K562 (cell line): ENCODE data around the gene HKDC1. TPM values are rescaled to one million over a fixed set of nuclear protein-coding genes. Genes with fewer than 3 reads are reported as not detected.

ENCODE experiments used
- BRD4 ChIP-seq: fragments of 200-600 bp; sonication (generic); IDR thresholded peaks from 2 replicates; pipeline ENCODE4 v1.6.1; 2017; ENCODE audit warnings: inconsistent platforms
- CXXC5 ChIP-seq: fragments of 250-450 bp; sonication (Bioruptor Pico); IDR thresholded peaks from 2 replicates; pipeline ENCODE4 v1.8.0; 2022; ENCODE audit warnings: inconsistent platforms, mild to moderate bottlenecking, moderate library complexity
- FIP1L1 ChIP-seq: fragments of 200-400 bp; formaldehyde crosslinking; IDR thresholded peaks from 2 replicates; pipeline ENCODE4 v1.6.1; 2018; ENCODE audit warnings: mild to moderate bottlenecking, low read depth, low read length; ENCODE audit not compliant: poor library complexity, severe bottlenecking
- ILF3 ChIP-seq: fragments of 450-650 bp; IDR thresholded peaks from 2 replicates; pipeline ENCODE4 v1.6.1; 2018; ENCODE audit warnings: antibody characterized with exemption, mild to moderate bottlenecking, moderate library complexity, borderline replicate concordance
- KAT7 ChIP-seq: sonication (generic); formaldehyde crosslinking; IDR thresholded peaks from 2 replicates; pipeline ENCODE4 v1.8.0; 2022; ENCODE audit warnings: missing genetic modification reagents, mild to moderate bottlenecking, borderline replicate concordance
- KDM1A ChIP-seq, 2 experiments: fragments of 450-650 bp; IDR thresholded peaks; 2 replicates each; pipeline ENCODE4 v1.6.1; 2016; ENCODE audit warnings: mild to moderate bottlenecking in 2 of 2
- POU5F1 ChIP-seq: fragments of 150-350 bp; IDR thresholded peaks from 2 replicates; pipeline ENCODE4 v1.6.1; 2014; ENCODE audit warnings: borderline replicate concordance, low read length, low read depth, mild to moderate bottlenecking; ENCODE audit not compliant: partially characterized antibody
- SRSF9 ChIP-seq: fragments of 200-400 bp; formaldehyde crosslinking; IDR thresholded peaks from 2 replicates; pipeline ENCODE4 v1.6.1; 2017; ENCODE audit warnings: low read depth, low read length, borderline replicate concordance
- TCF7L2 ChIP-seq: fragments of 150-350 bp; IDR thresholded peaks from 2 replicates; pipeline ENCODE4 v1.6.1; 2016; ENCODE audit warnings: low read depth, mild to moderate bottlenecking, low read length, moderate library complexity
- ZBTB1 ChIP-seq: sonication (generic); formaldehyde crosslinking; IDR thresholded peaks from 2 replicates; pipeline ENCODE4 v1.8.1; 2023; ENCODE audit warnings: missing genetic modification reagents, low read depth, mild to moderate bottlenecking, borderline replicate concordance
- polyA plus RNA-seq, 8 experiments: library from polyadenylated mRNA; depleted of rRNA in 4 of 8; stranded (reverse) in 5 of 8; unstranded in 3 of 8; fragments of >200 nt; fragmentation: Nextera tagmentation in 2 of 8; fragmentation: Illumina TruSeq in 1 of 8; extraction: Ambion mirVana in 2 of 8; extraction: Trizol in 1 of 8; gene quantifications; 2 replicates each; pipeline versions ENCODE4 v1.2.1 to v1.2.3, GENCODE V29; 2011 to 2014; ENCODE audit warnings: inconsistent platforms in 1 of 8, missing spikeins in 1 of 8
- total RNA-seq, 7 experiments: library from RNA; depleted of rRNA in 6 of 7; stranded (reverse); fragments of >200 nt in 6 of 7; fragmentation: Illumina TruSeq in 2 of 7; extraction: Trizol in 2 of 7; gene quantifications; 2 replicates each; pipeline versions ENCODE4 v1.2.1 to v1.2.3, GENCODE V29; 2011 to 2021; ENCODE audit warnings: low replicate concordance in 1 of 7
- TF ChIP-seq, protein P1 (sequence below): fragments of 250-450 bp; sonication (Bioruptor Pico); IDR thresholded peaks from 2 replicates; pipeline ENCODE4 v1.4.0; 2020
- TF ChIP-seq, protein P2 (sequence below): fragments of 250-450 bp; sonication (Bioruptor Pico); IDR thresholded peaks from 2 replicates; pipeline ENCODE4 v1.5.0; 2022; ENCODE audit warnings: mild to moderate bottlenecking
- TF ChIP-seq, protein P3 (sequence below): fragments of 450-650 bp; IDR thresholded peaks from 2 replicates; pipeline ENCODE4 v1.7.1; 2018; ENCODE audit warnings: mild to moderate bottlenecking, low read depth; ENCODE audit not compliant: partially characterized antibody
- TF ChIP-seq, protein P4 (sequence below): fragments of 250-450 bp; sonication (Bioruptor Pico); IDR thresholded peaks from 2 replicates; pipeline ENCODE4 v1.4.0; 2020; ENCODE audit warnings: borderline replicate concordance

Gene HKDC1
- total and polyA plus RNA-seq, 9 of the 15 experiments (the other 6 are each of a cell fraction or from before 2014, with no cell fraction given), result 0.04 to 0.22 (median 0.11) TPM; not detected in 5

DNA sequence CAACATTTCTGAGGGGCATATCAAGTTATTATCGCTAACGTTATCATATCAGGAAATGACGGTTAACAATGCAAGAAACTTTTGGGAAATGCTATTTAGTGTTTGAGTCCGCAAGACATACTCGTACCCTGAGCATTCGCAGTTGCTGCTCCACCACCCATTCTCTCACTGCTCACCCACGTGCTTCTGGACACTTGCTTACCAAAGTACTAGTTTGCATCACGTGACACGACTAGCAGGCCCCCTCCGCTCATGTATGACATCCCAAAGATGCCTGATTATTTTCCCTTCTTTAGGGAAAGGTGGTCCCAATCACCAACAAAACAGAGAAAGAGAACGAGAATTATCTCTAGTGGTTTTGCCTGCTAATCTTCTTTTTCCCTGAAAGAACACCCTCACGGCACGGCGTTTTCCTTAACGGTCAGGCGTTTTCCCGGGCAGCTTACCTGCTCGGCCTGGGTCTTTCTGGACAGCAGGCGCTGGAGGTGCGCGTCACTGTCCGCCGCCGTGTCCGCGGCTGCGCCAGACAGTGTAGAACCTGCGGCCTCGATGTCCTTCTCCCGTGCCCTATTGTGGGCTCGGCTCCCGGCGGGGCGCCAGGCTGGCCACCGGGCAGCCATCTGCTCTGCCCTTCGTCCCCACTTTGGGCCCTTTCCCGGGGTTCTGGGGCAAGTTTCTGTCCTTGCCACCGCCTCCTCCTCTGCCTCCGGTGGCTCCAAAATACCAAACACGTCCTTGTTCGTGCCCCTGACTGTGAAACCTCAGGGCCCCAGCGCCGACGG lies 40.2 kb upstream of the HKDC1 start, which contains the start of gene SUPV3L1 (continued):
- TF ChIP-seq KAT7 (0 out of 2 replicates have a peak, but pooled peaks have one; percentile 15), FIP1L1 (no peak), BRD4 (0 out of 2 replicates have a peak, but pooled peaks have one; percentile 45), ZBTB1 (CRISPR knock-in tag) (no peak), SRSF9 (no peak), POU5F1 (peak; percentile 59), ILF3 (no peak; the same call in 1 of the 2 replicates), CXXC5 (CRISPR knock-in tag) (peak; percentile 65), KDM1A (IDR thresholded peaks at IDR 0.05) (no peak), TCF7L2 (no peak)
- TF ChIP-seq, protein P1, sequence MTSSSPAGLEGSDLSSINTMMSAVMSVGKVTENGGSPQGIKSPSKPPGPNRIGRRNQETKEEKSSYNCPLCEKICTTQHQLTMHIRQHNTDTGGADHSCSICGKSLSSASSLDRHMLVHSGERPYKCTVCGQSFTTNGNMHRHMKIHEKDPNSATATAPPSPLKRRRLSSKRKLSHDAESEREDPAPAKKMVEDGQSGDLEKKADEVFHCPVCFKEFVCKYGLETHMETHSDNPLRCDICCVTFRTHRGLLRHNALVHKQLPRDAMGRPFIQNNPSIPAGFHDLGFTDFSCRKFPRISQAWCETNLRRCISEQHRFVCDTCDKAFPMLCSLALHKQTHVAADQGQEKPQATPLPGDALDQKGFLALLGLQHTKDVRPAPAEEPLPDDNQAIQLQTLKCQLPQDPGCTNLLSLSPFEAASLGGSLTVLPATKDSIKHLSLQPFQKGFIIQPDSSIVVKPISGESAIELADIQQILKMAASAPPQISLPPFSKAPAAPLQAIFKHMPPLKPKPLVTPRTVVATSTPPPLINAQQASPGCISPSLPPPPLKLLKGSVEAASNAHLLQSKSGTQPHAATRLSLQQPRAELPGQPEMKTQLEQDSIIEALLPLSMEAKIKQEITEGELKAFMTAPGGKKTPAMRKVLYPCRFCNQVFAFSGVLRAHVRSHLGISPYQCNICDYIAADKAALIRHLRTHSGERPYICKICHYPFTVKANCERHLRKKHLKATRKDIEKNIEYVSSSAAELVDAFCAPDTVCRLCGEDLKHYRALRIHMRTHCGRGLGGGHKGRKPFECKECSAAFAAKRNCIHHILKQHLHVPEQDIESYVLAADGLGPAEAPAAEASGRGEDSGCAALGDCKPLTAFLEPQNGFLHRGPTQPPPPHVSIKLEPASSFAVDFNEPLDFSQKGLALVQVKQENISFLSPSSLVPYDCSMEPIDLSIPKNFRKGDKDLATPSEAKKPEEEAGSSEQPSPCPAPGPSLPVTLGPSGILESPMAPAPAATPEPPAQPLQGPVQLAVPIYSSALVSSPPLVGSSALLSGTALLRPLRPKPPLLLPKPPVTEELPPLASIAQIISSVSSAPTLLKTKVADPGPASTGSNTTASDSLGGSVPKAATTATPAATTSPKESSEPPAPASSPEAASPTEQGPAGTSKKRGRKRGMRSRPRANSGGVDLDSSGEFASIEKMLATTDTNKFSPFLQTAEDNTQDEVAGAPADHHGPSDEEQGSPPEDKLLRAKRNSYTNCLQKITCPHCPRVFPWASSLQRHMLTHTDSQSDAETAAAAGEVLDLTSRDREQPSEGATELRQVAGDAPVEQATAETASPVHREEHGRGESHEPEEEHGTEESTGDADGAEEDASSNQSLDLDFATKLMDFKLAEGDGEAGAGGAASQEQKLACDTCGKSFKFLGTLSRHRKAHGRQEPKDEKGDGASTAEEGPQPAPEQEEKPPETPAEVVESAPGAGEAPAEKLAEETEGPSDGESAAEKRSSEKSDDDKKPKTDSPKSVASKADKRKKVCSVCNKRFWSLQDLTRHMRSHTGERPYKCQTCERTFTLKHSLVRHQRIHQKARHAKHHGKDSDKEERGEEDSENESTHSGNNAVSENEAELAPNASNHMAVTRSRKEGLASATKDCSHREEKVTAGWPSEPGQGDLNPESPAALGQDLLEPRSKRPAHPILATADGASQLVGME (CRISPR knock-in tag), result no peak; the same call in 1 of the 2 replicates
- TF ChIP-seq, protein P2, sequence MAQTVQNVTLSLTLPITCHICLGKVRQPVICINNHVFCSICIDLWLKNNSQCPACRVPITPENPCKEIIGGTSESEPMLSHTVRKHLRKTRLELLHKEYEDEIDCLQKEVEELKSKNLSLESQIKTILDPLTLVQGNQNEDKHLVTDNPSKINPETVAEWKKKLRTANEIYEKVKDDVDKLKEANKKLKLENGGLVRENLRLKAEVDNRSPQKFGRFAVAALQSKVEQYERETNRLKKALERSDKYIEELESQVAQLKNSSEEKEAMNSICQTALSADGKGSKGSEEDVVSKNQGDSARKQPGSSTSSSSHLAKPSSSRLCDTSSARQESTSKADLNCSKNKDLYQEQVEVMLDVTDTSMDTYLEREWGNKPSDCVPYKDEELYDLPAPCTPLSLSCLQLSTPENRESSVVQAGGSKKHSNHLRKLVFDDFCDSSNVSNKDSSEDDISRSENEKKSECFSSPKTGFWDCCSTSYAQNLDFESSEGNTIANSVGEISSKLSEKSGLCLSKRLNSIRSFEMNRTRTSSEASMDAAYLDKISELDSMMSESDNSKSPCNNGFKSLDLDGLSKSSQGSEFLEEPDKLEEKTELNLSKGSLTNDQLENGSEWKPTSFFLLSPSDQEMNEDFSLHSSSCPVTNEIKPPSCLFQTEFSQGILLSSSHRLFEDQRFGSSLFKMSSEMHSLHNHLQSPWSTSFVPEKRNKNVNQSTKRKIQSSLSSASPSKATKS, result no peak
- TF ChIP-seq, protein P3, sequence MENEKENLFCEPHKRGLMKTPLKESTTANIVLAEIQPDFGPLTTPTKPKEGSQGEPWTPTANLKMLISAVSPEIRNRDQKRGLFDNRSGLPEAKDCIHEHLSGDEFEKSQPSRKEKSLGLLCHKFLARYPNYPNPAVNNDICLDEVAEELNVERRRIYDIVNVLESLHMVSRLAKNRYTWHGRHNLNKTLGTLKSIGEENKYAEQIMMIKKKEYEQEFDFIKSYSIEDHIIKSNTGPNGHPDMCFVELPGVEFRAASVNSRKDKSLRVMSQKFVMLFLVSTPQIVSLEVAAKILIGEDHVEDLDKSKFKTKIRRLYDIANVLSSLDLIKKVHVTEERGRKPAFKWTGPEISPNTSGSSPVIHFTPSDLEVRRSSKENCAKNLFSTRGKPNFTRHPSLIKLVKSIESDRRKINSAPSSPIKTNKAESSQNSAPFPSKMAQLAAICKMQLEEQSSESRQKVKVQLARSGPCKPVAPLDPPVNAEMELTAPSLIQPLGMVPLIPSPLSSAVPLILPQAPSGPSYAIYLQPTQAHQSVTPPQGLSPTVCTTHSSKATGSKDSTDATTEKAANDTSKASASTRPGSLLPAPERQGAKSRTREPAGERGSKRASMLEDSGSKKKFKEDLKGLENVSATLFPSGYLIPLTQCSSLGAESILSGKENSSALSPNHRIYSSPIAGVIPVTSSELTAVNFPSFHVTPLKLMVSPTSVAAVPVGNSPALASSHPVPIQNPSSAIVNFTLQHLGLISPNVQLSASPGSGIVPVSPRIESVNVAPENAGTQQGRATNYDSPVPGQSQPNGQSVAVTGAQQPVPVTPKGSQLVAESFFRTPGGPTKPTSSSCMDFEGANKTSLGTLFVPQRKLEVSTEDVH, result peak; percentile 84
- TF ChIP-seq, protein P4, sequence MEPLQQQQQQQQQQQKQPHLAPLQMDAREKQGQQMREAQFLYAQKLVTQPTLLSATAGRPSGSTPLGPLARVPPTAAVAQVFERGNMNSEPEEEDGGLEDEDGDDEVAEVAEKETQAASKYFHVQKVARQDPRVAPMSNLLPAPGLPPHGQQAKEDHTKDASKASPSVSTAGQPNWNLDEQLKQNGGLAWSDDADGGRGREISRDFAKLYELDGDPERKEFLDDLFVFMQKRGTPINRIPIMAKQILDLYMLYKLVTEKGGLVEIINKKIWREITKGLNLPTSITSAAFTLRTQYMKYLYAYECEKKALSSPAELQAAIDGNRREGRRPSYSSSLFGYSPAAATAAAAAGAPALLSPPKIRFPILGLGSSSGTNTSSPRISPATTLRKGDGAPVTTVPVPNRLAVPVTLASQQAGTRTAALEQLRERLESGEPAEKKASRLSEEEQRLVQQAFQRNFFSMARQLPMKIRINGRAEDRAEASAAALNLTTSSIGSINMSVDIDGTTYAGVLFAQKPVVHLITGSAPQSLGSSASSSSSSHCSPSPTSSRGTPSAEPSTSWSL (CRISPR knock-in tag), result no peak
